Liver (tissue), 3 donors: ENCODE results near the gene RELN.

ENCODE experiments used
- EGR1 ChIP-seq, 2 donors: IDR thresholded peaks; 2 replicates each; pipeline ENCODE4 v1.6.1; 2016 to 2018; ENCODE audit warnings: antibody characterized with exemption in 2 of 2, low read depth in 2 of 2
- GABPA ChIP-seq, 2 donors: IDR thresholded peaks in 1 of 2; conservative IDR thresholded peaks in 1 of 2; 2 replicates each; pipeline ENCODE4 v1.6.1; 2016; ENCODE audit warnings: antibody characterized with exemption in 2 of 2, mild to moderate bottlenecking in 1 of 2, moderate library complexity in 1 of 2
- HNF4G ChIP-seq: IDR thresholded peaks from 2 replicates; pipeline ENCODE4 v1.6.1; 2016; ENCODE audit warnings: antibody characterized with exemption
- YY1 ChIP-seq: IDR thresholded peaks from 2 replicates; pipeline ENCODE4 v1.6.1; 2016; ENCODE audit warnings: antibody characterized with exemption, mild to moderate bottlenecking
- TF ChIP-seq, protein P1 (sequence below): IDR thresholded peaks from 2 replicates; pipeline ENCODE4 v1.6.1; 2016; ENCODE audit warnings: antibody characterized with exemption
- TF ChIP-seq, protein P2 (sequence below): fragments of 150-350 bp; IDR thresholded peaks from 2 replicates; pipeline ENCODE4 v1.5.1; 2017; ENCODE audit warnings: improper control_type of control experiment, low read depth, low read length; ENCODE audit not compliant: missing input control
- donor health status: healthy.
- donor health status: healthy.

DNA sequence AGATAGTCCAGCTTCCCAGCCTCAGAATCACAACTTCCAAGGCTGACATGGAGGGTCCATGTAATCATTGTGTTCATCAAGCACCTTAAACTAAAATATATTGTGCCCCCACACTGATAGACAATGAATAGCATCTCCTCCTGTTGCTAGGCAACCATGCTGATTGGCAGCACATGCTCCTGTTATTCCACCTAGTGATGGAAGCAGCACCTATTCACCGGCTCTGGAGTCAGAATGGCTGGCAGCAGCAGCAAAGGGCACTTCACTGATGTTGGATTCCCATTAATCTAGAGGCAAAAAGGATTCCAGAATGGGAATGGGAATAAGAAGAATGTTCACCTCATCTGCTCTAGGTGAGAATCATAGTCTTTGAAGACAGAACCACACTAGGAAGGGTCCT, 55.0 kb downstream of the RELN start:
- TF ChIP-seq YY1 (no peak), GABPA (IDR thresholded peaks at IDR 0.05 in 1 of 2, conservative IDR thresholded peaks at IDR 0.05 in 1 of 2) (no peak), HNF4G (no peak), EGR1 (IDR thresholded peaks at IDR 0.05; ENCODE audit: low read depth in 2 of 2) (no peak)
- TF ChIP-seq, protein P1, sequence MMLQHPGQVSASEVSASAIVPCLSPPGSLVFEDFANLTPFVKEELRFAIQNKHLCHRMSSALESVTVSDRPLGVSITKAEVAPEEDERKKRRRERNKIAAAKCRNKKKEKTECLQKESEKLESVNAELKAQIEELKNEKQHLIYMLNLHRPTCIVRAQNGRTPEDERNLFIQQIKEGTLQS, result no peak
- TF ChIP-seq, protein P2, sequence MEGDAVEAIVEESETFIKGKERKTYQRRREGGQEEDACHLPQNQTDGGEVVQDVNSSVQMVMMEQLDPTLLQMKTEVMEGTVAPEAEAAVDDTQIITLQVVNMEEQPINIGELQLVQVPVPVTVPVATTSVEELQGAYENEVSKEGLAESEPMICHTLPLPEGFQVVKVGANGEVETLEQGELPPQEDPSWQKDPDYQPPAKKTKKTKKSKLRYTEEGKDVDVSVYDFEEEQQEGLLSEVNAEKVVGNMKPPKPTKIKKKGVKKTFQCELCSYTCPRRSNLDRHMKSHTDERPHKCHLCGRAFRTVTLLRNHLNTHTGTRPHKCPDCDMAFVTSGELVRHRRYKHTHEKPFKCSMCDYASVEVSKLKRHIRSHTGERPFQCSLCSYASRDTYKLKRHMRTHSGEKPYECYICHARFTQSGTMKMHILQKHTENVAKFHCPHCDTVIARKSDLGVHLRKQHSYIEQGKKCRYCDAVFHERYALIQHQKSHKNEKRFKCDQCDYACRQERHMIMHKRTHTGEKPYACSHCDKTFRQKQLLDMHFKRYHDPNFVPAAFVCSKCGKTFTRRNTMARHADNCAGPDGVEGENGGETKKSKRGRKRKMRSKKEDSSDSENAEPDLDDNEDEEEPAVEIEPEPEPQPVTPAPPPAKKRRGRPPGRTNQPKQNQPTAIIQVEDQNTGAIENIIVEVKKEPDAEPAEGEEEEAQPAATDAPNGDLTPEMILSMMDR, result no peak
